Erythroblast (primary cell): ENCODE measurements around the gene MYO1A.

Experiments used
- GATA1 ChIP-seq: IDR thresholded peaks from 2 replicates; pipeline ENCODE4 v1.6.1; 2011; ENCODE audit warnings: low read depth, mild to moderate bottlenecking, control low read depth, low read length, moderate library complexity
- POLR2A ChIP-seq: IDR thresholded peaks from 2 replicates; pipeline ENCODE4 v1.6.1; 2011; ENCODE audit warnings: mild to moderate bottlenecking, low read length

DNA sequence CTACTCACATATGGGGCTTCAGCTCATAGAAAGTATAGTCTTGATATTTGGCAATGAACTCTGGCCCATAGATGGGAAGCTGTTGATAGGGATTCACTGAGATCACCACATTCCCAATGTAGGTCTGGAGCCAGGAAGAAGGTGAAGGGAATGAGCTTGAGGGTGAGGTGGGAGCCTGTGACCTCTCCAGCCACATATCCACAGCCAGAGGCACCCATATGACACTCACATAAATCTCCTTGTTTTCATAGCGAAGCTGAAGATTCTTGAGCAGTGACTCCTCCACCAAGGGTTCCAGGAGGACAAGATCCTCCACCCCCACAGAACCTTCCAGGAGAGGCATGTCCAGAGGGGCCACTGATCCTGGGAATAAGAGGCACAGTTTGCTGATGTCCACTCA is 1.9 kb downstream of the MYO1A start:
- TF ChIP-seq POLR2A (no peak), GATA1 (no peak)
